Dermis blood vessel endothelial cell (primary cell): ENCODE results near the gene SLC38A6. TPM values are rescaled to one million over a fixed set of nuclear protein-coding genes. Genes with fewer than 3 reads are reported as not detected.

Experiments used
- total RNA-seq: library from RNA; depleted of rRNA; stranded (reverse); fragments of >200 nt; gene quantifications from 2 replicates; pipeline ENCODE4 v1.2.3, GENCODE V29; 2014

The SLC38A6 gene
- total RNA-seq, 1 donor from 2014 or later, result 21.4 TPM

Other genes with a start within 250 kb of the SLC38A6 start
- 52.6 and 59.6 TPM in 2 replicates for gene MNAT1, start 246.5 kb upstream of the SLC38A6 start, total RNA-seq
- gene TRMT5, start 166 bp upstream of the SLC38A6 start, total RNA-seq, result 10.7 and 13.1 TPM in 2 replicates